ENCODE data around the gene CELF2. TPM values are rescaled to one million over a fixed set of nuclear protein-coding genes. Genes with fewer than 3 reads are reported as not detected.

The CELF2 gene
- total RNA-seq, 2 experiments from 2014 or later: 197 to 205 TPM

- Mint-ChIP-seq H3K36me3 (ENCODE audit: low read depth) (no peaks in the 10 kb centered on the region), H3K27ac (no peak overlapping the region), H3K4me1 (ENCODE audit: low read depth) (no peaks in the 10 kb centered on the region), H3K4me3 (no peak overlapping the region), H3K27me3 (peaks cover 14% of the 10 kb centered on the region), H3K9me3 (no peaks in the 10 kb centered on the region)
- H3K9me3 ChIP-seq (ENCODE audit: control insufficient read depth in 1 of 2, insufficient read depth in 1 of 2, low read length in 2 of 2): no peaks in the 10 kb centered on the region
- intact Hi-C loops (cut with DNase I, micrococcal nuclease): no loop called here
- peaks cover 2 to 6% of the 10 kb centered on the region in 2 experiments for H3K27me3 ChIP-seq (ENCODE audit: control insufficient read depth in 1 of 2, insufficient read depth in 2 of 2, low read length in 2 of 2)
- ChIA-PET CTCF (no interaction called here), POLR2A (no interaction called here)
- no peaks in the 10 kb centered on the region for H3K4me1 ChIP-seq (ENCODE audit: insufficient read depth, low read length)
- H3K27ac ChIP-seq (ENCODE audit: low read depth in 1 of 2, low read length in 2 of 2): no peak overlapping the region
- ATAC-seq (ENCODE audit: poor library complexity): no peak
- no peaks in the 10 kb centered on the region for H3K36me3 ChIP-seq (ENCODE audit: insufficient read depth, low read length)
- TF ChIP-seq CTCF (IDR thresholded peaks at IDR 0.05): no peak
- no peak overlapping the region for H3K4me3 ChIP-seq (ENCODE audit: low read length)
- DNase-seq: no peak
Measured at GRCh38 chr10:10975647-10976046, 42.0 kb upstream of the CELF2 start.

- CTCF ChIA-PET: no interaction called here
- H3K27ac Mint-ChIP-seq: no peak overlapping the region
- no peak for DNase-seq
- H3K36me3 ChIP-seq (ENCODE audit: insufficient read depth, low read length): no peaks in the 10 kb centered on the region
- peaks cover 2 to 4% of the 10 kb centered on the region in 2 experiments for H3K27me3 ChIP-seq (ENCODE audit: control insufficient read depth in 1 of 2, insufficient read depth in 2 of 2, low read length in 2 of 2)
- TF ChIP-seq CTCF (IDR thresholded peaks at IDR 0.05): no peak
- no peak overlapping the region for H3K4me3 ChIP-seq (ENCODE audit: low read length)
- no peaks in the 10 kb centered on the region for H3K9me3 Mint-ChIP-seq
- H3K9me3 ChIP-seq (ENCODE audit: control insufficient read depth in 1 of 2, insufficient read depth in 1 of 2, low read length in 2 of 2): no peaks in the 10 kb centered on the region
- ATAC-seq (ENCODE audit: poor library complexity): no peak
- no peak overlapping the region for H3K4me3 Mint-ChIP-seq
- no peaks in the 10 kb centered on the region for H3K36me3 Mint-ChIP-seq (ENCODE audit: low read depth)
- no peak overlapping the region for H3K27ac ChIP-seq (ENCODE audit: low read depth in 1 of 2, low read length in 2 of 2)
- H3K4me1 Mint-ChIP-seq (ENCODE audit: low read depth): no peaks in the 10 kb centered on the region
- POLR2A ChIA-PET: no interaction called here
- intact Hi-C loops (cut with DNase I, micrococcal nuclease): no loop called here
- H3K27me3 Mint-ChIP-seq: peaks cover 8% of the 10 kb centered on the region
- H3K4me1 ChIP-seq (ENCODE audit: insufficient read depth, low read length): no peaks in the 10 kb centered on the region
Measured at GRCh38 chr10:10976652-10977051, 41.0 kb upstream of the CELF2 start.

- intact Hi-C loops (cut with DNase I, micrococcal nuclease): no loop called here
- H3K9me3 Mint-ChIP-seq: no peaks in the 10 kb centered on the region
- no peak for ATAC-seq (ENCODE audit: poor library complexity)
- Histone ChIP-seq H3K9me3 (ENCODE audit: control insufficient read depth in 1 of 2, insufficient read depth in 1 of 2, low read length in 2 of 2) (no peaks in the 10 kb centered on the region), H3K27me3 (ENCODE audit: control insufficient read depth in 1 of 2, insufficient read depth in 2 of 2, low read length in 2 of 2) (peaks cover under 1 to 4% of the 10 kb centered on the region in 2 experiments), H3K4me3 (ENCODE audit: low read length) (no peak overlapping the region), H3K36me3 (ENCODE audit: insufficient read depth, low read length) (no peaks in the 10 kb centered on the region), H3K27ac (ENCODE audit: low read depth in 1 of 2, low read length in 2 of 2) (no peak overlapping the region), H3K4me1 (ENCODE audit: insufficient read depth, low read length) (no peaks in the 10 kb centered on the region)
- ChIA-PET POLR2A (no interaction called here), CTCF (no interaction called here)
- TF ChIP-seq CTCF (IDR thresholded peaks at IDR 0.05): no peak
- DNase-seq: no peak
- no peaks in the 10 kb centered on the region for H3K4me1 Mint-ChIP-seq (ENCODE audit: low read depth)
- no peak overlapping the region for H3K4me3 Mint-ChIP-seq
- no peak overlapping the region for H3K27ac Mint-ChIP-seq
- no peaks in the 10 kb centered on the region for H3K36me3 Mint-ChIP-seq (ENCODE audit: low read depth)
- H3K27me3 Mint-ChIP-seq: peaks cover 5% of the 10 kb centered on the region
Measured at GRCh38 chr10:10977226-10977956, 40.3 kb upstream of the CELF2 start.
